Tibial nerve (tissue), 4 donors: ENCODE measurements around the gene MYH7B. TPM values are rescaled to one million over a fixed set of nuclear protein-coding genes. Genes with fewer than 3 reads are reported as not detected.

ENCODE experiments used
- DNase-seq, 2 donors: peaks; one replicate each; pipeline ENCODE4 v3.0.0-alpha.2; 2019; ENCODE audit warnings: low spot score in 2 of 2
- H3K27ac ChIP-seq, 4 donors: fragments of 200-600 bp; sonication (generic) in 3 of 4; one replicate each; pipeline ENCODE4 v1.5.1; 2017 to 2019; ENCODE audit warnings: mild to moderate bottlenecking in 1 of 4
- H3K27me3 ChIP-seq, 2 donors: fragments of 200-600 bp; sonication (generic) in 1 of 2; one replicate each; pipeline versions ENCODE4 v1.5.1 to v1.6.0; 2017 to 2019
- H3K36me3 ChIP-seq, 3 donors: fragments of 200-600 bp; sonication (generic); one replicate each; pipeline ENCODE4 v1.5.1; 2018 to 2019
- H3K4me1 ChIP-seq, 4 donors: fragments of 200-600 bp; sonication (generic) in 3 of 4; one replicate each; pipeline ENCODE4 v1.5.1; 2017 to 2019
- H3K4me3 ChIP-seq, 4 donors: fragments of 200-600 bp; sonication (generic) in 3 of 4; one replicate each; pipeline ENCODE4 v1.5.1; 2017 to 2019; ENCODE audit warnings: mild to moderate bottlenecking in 1 of 4, moderate library complexity in 1 of 4
- H3K9me3 ChIP-seq, 4 donors: fragments of 200-600 bp; sonication (generic) in 3 of 4; one replicate each; pipeline ENCODE4 v1.5.1; 2017 to 2019
- EP300 ChIP-seq, 2 donors: sonication (generic); formaldehyde crosslinking; IDR thresholded peaks; one replicate each; pipeline ENCODE4 v1.6.1; 2017; ENCODE audit warnings: antibody characterized with exemption in 2 of 2, mild to moderate bottlenecking in 1 of 2
- POLR2A ChIP-seq, 2 donors: fragments of 450-650 bp; IDR thresholded peaks; one replicate each; pipeline ENCODE4 v1.6.1; 2017; ENCODE audit warnings: antibody characterized with exemption in 2 of 2, mild to moderate bottlenecking in 2 of 2, moderate library complexity in 2 of 2
- WGBS, 2 donors: methylation state at CpG; one replicate each; pipeline ENCODE4 v1.1.5; 2018; 5-methylcytosine and 5-hydroxymethylcytosine counted together
- total RNA-seq, 4 donors: library from RNA; depleted of rRNA; stranded (reverse); fragments of >200 nt; gene quantifications; one replicate each; pipeline ENCODE4 v1.1.0, GENCODE V29; 2016
- TF ChIP-seq, protein P1 (sequence below), 5 experiments: fragments of 200-600 bp in 3 of 5; fragments of 450-650 bp in 2 of 5; sonication (generic) in 3 of 5; IDR thresholded peaks; one replicate each; pipeline ENCODE4 v1.5.1; 2016 to 2019; ENCODE audit warnings: antibody characterized with exemption in 5 of 5, mild to moderate bottlenecking in 3 of 5, moderate library complexity in 2 of 5

Gene MYH7B
- total RNA-seq, 4 donors from 2014 or later = 3.3 to 5.3 (median 4.0) TPM

DNA sequence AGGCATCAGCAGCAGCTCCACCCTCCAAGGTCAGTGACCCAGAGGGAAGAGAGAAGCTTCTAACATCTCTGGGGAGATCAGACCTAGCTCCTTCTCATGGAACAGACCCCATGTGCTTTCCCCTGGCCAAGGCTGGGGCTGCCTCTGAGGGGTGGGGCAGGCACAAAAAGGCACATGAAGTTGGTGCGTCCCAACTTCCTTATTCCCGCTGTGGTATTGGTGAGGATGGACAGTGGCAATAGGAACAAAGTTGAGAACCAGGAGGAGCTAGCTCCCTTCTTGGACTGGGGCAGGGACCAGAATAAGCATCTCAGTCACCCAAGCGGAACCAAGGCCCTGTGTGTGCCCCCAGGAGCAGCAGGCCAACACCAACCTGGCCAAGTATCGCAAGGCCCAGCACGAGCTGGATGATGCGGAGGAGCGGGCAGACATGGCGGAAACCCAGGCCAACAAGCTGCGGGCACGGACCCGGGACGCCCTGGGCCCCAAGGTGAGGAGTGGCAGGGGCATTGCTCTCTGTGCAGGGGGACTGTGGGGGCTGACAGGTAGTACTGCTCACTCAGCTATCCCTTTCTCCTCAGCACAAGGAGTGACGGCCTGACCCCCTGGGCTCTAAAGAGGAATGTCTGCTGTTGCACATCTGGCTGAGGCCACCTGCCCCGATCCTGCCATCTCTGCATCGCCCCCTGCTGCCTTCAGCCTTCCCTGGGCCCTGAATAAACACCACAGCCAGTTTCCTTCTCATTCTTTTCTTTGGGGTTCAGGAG, 46.1 kb downstream of the MYH7B start:
- TF ChIP-seq, protein P1, sequence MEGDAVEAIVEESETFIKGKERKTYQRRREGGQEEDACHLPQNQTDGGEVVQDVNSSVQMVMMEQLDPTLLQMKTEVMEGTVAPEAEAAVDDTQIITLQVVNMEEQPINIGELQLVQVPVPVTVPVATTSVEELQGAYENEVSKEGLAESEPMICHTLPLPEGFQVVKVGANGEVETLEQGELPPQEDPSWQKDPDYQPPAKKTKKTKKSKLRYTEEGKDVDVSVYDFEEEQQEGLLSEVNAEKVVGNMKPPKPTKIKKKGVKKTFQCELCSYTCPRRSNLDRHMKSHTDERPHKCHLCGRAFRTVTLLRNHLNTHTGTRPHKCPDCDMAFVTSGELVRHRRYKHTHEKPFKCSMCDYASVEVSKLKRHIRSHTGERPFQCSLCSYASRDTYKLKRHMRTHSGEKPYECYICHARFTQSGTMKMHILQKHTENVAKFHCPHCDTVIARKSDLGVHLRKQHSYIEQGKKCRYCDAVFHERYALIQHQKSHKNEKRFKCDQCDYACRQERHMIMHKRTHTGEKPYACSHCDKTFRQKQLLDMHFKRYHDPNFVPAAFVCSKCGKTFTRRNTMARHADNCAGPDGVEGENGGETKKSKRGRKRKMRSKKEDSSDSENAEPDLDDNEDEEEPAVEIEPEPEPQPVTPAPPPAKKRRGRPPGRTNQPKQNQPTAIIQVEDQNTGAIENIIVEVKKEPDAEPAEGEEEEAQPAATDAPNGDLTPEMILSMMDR (IDR thresholded peaks at IDR 0.05) = no peak
- TF ChIP-seq POLR2A (IDR thresholded peaks at IDR 0.05) (no peak), EP300 (IDR thresholded peaks at IDR 0.05) (no peak)
- peaks cover 7 to 100% (median 50%) of the 10 kb centered on the region in 3 donors for H3K36me3 ChIP-seq
- DNase-seq = no peak

DNA sequence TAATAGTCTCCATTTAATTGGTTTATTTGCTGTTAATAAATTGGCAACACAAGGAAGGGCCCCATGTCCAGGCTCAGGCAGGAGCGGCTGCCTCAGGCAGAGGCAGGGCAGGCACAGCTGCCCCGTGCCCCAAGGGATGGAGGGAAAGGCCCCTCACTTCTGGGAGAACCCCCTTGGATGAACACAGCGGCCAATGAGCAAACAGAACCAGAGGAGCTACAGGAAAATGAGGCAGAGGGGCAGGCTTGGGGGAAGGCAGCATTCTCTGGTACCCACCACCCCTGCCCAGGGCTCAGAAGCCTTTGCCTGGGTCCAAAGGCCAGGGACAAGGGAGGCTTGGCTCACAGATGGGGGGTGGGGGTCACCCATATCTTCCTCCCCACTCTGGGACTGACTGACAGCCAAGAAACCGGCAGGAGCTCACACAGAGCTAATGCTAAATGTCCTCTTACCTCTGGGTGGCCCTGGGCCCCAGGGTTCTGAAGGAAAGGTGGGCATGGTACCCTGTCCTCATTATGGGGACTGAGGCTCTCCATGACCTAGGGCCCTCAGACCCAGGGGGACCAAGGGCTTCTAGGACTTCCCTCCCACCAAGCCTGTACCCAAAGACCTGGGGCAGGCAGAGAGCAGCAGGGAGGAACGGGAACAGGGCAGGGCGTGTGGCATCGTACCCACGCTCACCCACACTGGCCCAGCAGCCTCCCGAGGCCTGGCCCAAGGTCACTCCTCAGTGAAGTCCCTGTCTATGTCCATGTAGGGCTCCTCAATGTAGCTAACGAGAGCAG, 47.0 kb downstream of the MYH7B start:
- Histone ChIP-seq H3K4me1 (peaks cover 0 to 3% (median 0%) of the 10 kb centered on the region in 4 donors), H3K36me3 (peaks cover 7 to 100% (median 56%) of the 10 kb centered on the region in 3 donors), H3K4me3 (no peak overlapping the region), H3K9me3 (no peaks in the 10 kb centered on the region), H3K27me3 (no peaks in the 10 kb centered on the region), H3K27ac (no peak overlapping the region)
- WGBS, 2 donors = 79 to 85% methylated on average over 7 to 10 of the region's 10 CpGs
- DNase-seq = no peak
- TF ChIP-seq EP300 (IDR thresholded peaks at IDR 0.05) = no peak
- TF ChIP-seq, protein P1 (IDR thresholded peaks at IDR 0.05) = no peak
- TF ChIP-seq POLR2A (IDR thresholded peaks at IDR 0.05) = no peak

More for the DNA sequence above, 46.1 kb downstream of the MYH7B start:
- no peak overlapping the region for H3K27ac ChIP-seq
- peaks cover 0 to 11% (median 0%) of the 10 kb centered on the region in 4 donors for H3K4me1 ChIP-seq
- 83 to 88% methylated on average over 15 of the region's 15 CpGs for WGBS, 2 donors
- H3K27me3 ChIP-seq = no peaks in the 10 kb centered on the region
- H3K4me3 ChIP-seq = no peak overlapping the region
- H3K9me3 ChIP-seq = no peaks in the 10 kb centered on the region

DNA sequence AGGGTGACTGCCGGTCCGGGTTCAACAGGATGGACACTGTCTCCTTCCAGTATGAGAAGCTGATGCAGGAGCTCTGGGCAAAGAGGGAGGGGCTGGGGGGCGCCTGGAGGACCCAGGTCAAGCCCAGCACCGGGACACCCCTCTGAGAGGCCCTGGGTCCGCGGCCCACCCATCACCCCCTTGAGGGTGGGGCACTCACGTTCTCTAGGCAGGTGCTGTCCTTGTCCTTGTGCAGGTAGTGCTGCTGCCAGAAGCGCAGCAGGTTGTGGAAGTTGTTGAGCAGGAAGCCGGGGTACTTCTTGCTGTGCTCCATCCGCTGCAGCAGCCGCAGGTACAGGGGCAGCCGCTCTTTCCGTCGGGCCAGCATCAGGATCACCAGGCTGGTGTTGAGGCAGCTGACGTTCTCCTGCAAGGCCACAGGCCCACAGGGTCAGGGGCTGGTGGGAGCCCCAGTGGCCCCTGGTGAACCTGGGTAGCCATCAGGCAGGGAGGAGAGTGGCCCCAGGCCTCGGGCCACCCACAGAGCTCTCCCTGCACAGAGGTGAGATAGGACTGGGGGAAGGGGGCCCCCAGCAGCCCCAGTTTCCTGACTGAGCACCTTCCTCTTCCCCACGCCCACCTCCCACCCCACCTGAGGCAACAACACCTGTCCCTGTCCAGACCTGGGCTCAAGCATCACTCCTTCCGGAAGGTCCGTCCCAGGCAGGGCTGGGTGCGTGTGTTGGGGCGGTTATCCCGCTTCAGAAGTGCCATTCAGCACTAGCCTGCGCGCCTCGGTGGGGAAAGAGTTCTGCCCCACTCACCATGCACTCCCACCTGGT, 47.8 kb downstream of the MYH7B start:
- Histone ChIP-seq H3K4me1 (no peaks in the 10 kb centered on the region), H3K9me3 (no peaks in the 10 kb centered on the region), H3K27ac (no peak overlapping the region), H3K4me3 (no peak overlapping the region), H3K27me3 (no peaks in the 10 kb centered on the region), H3K36me3 (peaks cover 7 to 100% (median 62%) of the 10 kb centered on the region in 3 donors)
- WGBS, 2 donors = 90 to 92% methylated on average over 17 to 19 of the region's 25 CpGs
- DNase-seq = no peak
- TF ChIP-seq POLR2A (IDR thresholded peaks at IDR 0.05) = no peak
- TF ChIP-seq, protein P1 (IDR thresholded peaks at IDR 0.05) = no peak
- no peak for TF ChIP-seq EP300 (IDR thresholded peaks at IDR 0.05)

DNA sequence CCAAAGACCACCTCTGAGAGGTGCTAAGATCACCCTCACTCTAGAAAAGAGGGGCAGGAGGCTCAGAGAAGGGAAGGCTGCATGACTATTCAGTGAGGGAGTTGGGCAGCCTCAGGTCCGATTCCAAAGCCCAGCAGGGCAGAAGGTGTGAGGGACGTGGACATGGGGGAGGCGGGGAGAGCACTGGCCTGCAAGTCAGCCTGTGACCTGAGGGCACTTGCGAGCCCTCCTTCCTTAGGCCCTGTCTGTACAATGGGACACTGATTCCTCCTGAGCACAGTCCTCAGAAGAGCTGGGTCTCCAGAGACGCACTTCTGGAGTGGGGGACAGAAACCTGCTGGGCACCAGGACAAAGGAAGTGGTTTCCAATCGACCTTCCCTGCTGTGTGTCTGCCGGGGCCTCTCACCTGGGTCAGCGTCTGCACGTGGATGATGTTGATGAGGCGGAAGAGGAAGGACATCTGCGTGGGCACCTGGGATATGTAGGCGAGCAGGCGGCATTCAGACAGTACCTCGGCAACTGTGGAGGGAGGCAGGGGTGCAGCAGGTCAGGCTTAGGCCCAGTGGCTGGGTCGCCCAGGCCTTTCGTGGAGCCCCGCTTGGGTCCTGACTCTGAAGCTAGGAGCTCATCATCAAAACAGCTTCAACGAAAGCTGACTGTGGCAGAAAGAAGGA, 48.5 kb downstream of the MYH7B start:
- TF ChIP-seq, protein P1 (IDR thresholded peaks at IDR 0.05) = no peak
- TF ChIP-seq EP300 (IDR thresholded peaks at IDR 0.05) = no peak
- no peak for TF ChIP-seq POLR2A (IDR thresholded peaks at IDR 0.05)
- DNase-seq = no peak
- no peak overlapping the region for H3K27ac ChIP-seq
- H3K4me1 ChIP-seq = no peaks in the 10 kb centered on the region
- H3K9me3 ChIP-seq = no peaks in the 10 kb centered on the region
- peaks cover 7 to 100% (median 64%) of the 10 kb centered on the region in 3 donors for H3K36me3 ChIP-seq
- no peaks in the 10 kb centered on the region for H3K27me3 ChIP-seq
- 83 to 85% methylated on average over 15 to 18 of the region's 18 CpGs for WGBS, 2 donors
- no peak overlapping the region for H3K4me3 ChIP-seq
